ENCODE data around the gene RPRD2.
"Not testable (repeated sequence)": the region's sequence is repeated elsewhere in the genome, so short reads cannot be mapped to it uniquely, and the experiment has no call there.

RPRD2 gene

GRCh38 chr1:150363426-150364230 is at the start of gene RPRD2:
Gene RPRD2, plus strand, starts transcription at chr1:150364147. Its CDS starts 568 bp downstream, at chr1:150364715.
- peak; percentile 91 to 95 for DNase-seq

- not testable (repeated sequence) for DNase-seq
Measured at GRCh38 chr1:150314691-150315090, 49.3 kb upstream of the RPRD2 start.

- no peak for DNase-seq
Measured at GRCh38 chr1:150320667-150320978, 43.3 kb upstream of the RPRD2 start.

- no peak for DNase-seq
Measured at GRCh38 chr1:150321826-150322166, 42.2 kb upstream of the RPRD2 start.

- no peak for DNase-seq
Measured at GRCh38 chr1:150322310-150322709, 41.6 kb upstream of the RPRD2 start.

- no peak for DNase-seq
Measured at GRCh38 chr1:150332651-150333290, 31.2 kb upstream of the RPRD2 start.

GRCh38 chr1:150346316-150346715 is 17.6 kb upstream of the RPRD2 start:
- DNase-seq = no peak

- no peak for DNase-seq
Measured at GRCh38 chr1:150352866-150353265, 11.1 kb upstream of the RPRD2 start.

- no peak for DNase-seq
Measured at GRCh38 chr1:150362721-150363425, 1.1 kb upstream of the RPRD2 start.

- peak; percentile 7 to 58 for DNase-seq
Measured at GRCh38 chr1:150364231-150365003, 470 bp downstream of the RPRD2 start.

GRCh38 chr1:150365941-150366340 is 2.0 kb downstream of the RPRD2 start:
- DNase-seq = no peak

- DNase-seq = no peak
Measured at GRCh38 chr1:150366416-150367296, 2.7 kb downstream of the RPRD2 start.

GRCh38 chr1:150371110-150371509 is 7.2 kb downstream of the RPRD2 start:
- no peak for DNase-seq

GRCh38 chr1:150372580-150372979 is 8.6 kb downstream of the RPRD2 start:
- DNase-seq = no peak

- no peak for DNase-seq
Measured at GRCh38 chr1:150376110-150376509, 12.2 kb downstream of the RPRD2 start.

- no peak for DNase-seq
Measured at GRCh38 chr1:150383631-150384324, 19.8 kb downstream of the RPRD2 start.

- DNase-seq = no peak
Measured at GRCh38 chr1:150385537-150386445, 21.8 kb downstream of the RPRD2 start.

GRCh38 chr1:150386592-150386991 is 22.6 kb downstream of the RPRD2 start:
- DNase-seq = no peak

- no peak for DNase-seq
Measured at GRCh38 chr1:150387200-150387599, 23.3 kb downstream of the RPRD2 start.

- DNase-seq = no peak
Measured at GRCh38 chr1:150388241-150388640, 24.3 kb downstream of the RPRD2 start.
